DMS114 treated with DMSO at 0.1 percent for 48 hours (cell line): Measurements from ENCODE around the gene YIF1A.
"Not testable (repeated sequence)": the region's sequence is repeated elsewhere in the genome, so short reads cannot be mapped to it uniquely, and the experiment has no call there.

Experiments
- DNase-seq: peaks from one replicate; lab custom pipeline; 2025; ENCODE audit not compliant: unreplicated experiment; lab: John Stamatoyannopoulos, UW

Gene YIF1A

DNA sequence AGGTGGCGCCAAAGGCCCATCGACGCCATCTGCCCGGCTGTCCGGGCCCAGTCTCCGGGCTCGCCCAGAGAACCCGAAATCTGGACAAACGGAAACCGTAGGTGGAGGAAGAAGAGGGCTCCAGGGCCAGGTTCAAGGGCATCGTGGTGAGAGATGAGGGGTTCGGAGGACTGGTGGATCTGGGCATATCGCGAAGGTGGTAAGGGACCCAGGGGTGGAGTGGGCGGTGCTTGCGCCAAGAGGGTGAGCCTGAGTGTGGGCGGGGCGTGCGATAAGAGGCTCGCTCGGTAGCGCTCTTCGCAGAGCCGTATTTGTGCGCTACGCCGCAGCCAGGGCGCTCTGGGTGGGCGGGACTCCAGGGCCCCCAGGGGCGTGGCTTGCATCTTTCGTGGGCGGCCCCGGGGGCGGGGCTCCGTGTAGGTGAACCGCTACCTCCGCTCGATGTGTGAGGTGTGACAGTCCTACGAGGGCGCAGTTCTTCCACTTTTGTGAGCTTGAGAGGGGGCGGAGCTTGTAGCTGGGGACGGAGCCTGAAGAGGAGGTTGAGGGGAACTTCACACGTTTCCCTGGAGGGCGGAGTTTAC, 23.1 kb upstream of the YIF1A start:
- peak; percentile 91 for DNase-seq

DNA sequence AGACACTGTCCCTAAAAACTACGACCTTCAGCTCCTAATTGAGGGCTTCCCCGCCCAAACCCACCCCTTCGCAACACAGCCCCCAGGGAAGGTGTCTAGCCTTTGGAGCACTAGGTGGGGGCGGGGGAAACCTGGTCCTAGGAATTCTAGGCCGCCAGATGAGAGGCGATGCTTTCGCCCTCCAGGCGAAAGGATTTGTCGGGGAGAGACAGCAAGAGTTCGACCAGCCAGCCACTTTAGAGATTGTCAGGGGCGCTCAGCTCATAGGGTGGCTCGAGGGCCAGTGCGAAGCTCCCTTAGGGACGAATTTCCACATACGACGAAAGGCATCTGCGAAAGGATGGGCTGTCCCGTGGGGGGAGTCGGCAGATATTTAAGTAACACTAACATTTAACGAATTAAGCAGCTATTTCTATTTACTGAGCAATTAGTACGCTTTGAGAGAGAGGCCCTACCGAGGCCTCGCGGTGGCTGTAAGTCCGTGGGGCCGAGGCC, 22.6 kb upstream of the YIF1A start:
- DNase-seq: peak; percentile 87

DNA sequence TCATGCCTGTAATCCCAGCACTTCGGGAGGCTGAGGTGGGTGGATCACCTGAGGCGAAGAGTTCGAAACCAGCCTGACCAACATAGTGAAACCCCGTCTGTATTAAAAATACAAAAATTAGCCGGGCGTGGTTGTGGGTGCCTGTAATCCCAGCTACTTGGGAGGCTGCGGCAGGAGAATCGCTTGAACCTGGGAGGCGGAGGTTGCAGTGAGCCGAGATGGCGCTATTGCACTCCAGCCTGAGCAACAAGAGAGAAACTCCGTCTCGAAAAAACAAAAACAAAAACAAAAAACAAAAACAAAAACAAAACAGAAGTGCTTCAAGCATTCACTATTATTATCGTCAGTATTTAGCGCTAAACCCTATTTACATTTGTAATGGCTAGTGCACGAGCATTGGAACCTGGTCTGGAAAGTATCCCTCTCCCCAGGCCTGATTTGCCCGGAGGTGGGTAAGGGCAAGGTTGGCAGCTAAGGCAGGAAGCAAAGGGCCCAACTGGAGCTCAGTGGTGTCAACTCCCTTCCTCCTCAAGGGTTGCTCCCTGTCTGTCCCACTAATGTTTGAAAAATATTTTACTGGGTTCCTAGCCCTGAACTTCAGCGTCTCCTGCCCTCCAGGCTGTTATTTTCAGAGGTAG, 22.0 kb upstream of the YIF1A start:
- DNase-seq: not testable (repeated sequence)

- DNase-seq: no peak
Observed at GRCh38 chr11:66310324-66310723, 21.4 kb upstream of the YIF1A start.

DNA sequence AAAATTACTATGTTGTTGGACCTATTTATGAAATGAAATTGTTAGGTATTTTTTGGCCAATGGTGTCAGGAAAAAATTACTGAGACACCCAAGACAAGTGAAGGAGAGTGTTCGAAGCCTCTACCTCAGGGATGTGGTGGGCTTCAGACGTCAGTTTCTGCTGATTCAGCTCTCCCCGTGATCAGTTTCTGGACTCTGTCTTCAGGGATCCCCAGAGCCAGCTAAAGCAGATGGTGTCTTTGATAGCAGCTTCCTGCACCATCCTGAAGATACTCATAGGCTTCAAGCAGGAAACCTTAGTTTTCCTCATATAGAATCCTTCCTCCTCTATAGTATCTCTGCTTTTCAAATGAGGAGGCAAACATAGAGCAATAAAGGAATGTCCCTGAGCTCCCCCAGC, 20.5 kb upstream of the YIF1A start:
- no peak for DNase-seq

DNA sequence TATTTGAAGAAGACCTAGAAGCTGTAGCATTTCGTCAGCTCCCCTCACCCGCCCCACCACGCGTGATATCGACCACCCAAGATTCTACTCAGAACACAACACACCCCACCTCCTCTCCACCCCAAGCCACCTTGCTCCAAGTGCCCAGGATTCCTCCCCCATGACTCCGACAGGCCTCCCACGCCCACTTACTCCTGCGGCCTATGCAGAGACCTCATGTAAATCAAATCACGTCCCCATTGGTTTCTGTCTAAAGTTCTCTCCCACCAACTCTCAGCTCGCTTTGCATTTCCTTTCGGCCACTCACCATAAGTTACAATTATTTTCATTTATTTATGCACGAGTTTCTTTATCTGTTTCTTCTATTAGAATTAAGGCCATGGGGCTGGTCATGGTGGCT, 13.7 kb upstream of the YIF1A start:
- no peak for DNase-seq

DNA sequence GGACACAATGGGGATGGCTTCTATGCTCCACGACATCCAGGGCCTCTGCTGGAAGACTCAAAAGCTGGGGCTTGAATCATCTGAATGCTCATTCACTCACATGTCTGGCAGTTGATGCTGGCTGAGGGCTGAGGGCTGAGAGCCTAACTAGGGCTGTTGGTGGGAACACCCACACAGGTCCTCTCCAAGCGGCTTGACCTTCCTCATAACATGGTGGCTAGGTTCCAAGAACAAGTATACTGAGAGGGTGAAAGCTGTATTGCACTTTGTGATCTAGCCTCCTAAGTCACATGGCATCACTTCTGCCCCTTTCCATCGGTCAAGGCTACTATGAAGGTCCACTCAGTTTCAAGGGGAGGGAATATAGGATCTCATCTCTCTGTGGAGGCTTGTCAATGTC, 10.2 kb upstream of the YIF1A start:
- no peak for DNase-seq

GRCh38 chr11:66297610-66298009, 8.7 kb upstream of the YIF1A start:
- no peak for DNase-seq

- no peak for DNase-seq
Observed at GRCh38 chr11:66294626-66295620, 6.0 kb upstream of the YIF1A start.

GRCh38 chr11:66293777-66294625, 5.1 kb upstream of the YIF1A start:
- DNase-seq: no peak

- DNase-seq: no peak
Observed at GRCh38 chr11:66293352-66293751, 4.4 kb upstream of the YIF1A start.

DNA sequence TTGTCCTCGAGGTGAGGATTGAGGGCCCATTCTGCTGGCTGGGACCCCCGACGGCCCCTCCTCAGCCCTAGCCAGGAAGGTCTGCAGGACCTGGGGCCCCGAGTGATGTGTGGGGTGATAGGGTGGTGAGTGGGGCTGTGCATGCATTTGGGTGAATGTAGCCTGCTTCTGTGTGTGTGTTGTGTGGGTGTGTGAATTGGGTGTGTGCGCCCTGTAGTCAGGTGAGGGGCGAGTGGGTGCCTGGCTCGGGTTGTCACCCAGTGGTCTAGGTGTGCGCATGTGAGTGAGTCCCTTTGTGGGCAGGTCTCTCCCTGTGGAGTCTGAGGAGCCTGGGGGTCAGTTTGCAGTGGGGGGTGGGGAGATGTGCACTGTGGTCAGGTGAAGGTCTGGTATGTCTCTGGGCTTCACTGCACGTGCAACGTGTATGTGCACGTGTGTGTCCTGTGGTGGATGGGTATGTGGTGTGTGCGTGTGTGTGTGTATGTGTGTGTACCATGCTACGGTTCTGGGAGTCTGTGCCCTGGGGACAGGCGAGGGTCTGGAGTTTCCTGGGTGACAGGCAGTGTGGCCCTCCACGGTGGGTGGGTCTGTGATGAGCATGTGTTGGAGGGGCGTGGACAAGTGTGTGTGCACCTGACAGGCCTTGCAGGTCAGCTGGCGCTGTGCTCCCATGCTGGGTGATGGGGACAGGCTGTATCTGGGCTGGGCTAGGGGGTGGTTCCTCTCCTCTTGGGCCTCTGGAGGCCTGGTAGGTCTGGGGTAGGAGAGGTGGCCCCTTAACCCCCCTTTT, 3.8 kb upstream of the YIF1A start:
- DNase-seq: no peak

- no peak for DNase-seq
Observed at GRCh38 chr11:66291706-66292542, 3.0 kb upstream of the YIF1A start, which contains the start of gene TMEM151A. TMEM151A (plus strand) TSS chr11:66291894; CDS start chr11:66292014, 120 bp downstream.

GRCh38 chr11:66291303-66291705, 2.4 kb upstream of the YIF1A start:
- DNase-seq: no peak

GRCh38 chr11:66290330-66290621, 1.3 kb upstream of the YIF1A start:
- DNase-seq: no peak

DNA sequence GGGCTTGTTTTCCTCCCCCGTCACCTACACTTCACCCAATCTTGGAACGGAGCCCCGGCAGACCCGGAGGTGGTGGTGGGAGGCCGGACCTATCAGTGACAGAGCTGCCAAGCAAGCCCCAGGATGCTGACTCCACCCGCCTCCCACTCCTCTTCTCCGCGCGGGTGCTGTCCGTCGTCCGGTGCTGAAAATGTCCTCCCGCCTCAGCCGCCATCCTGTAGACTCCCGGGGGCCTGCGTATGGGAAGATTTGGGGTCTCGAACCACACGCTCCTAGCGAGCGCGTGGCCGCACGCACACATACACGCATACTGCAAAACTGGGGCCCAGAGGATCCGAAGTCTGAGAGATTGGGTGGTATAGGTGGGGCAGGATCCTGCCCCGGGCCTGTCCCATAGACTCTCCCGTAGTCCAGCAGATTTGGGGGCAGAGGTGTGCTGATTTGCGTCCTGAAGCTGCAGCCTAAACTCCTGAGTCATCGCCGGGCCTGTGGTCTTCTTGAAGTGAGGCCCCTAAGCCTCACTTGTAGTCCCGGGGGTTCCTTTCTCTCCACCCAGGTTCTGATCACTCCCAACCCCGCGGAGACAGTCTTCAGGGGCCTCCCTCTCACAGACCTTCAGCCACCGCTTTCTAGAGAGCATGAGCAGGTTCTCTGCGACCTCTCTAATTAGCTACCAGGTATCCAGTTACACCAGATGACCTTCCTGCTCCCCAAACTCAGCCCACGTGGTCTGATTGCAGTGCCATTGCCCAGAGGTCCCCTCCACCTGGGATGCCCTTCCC, 796 bp upstream of the YIF1A start:
- DNase-seq: no peak

DNA sequence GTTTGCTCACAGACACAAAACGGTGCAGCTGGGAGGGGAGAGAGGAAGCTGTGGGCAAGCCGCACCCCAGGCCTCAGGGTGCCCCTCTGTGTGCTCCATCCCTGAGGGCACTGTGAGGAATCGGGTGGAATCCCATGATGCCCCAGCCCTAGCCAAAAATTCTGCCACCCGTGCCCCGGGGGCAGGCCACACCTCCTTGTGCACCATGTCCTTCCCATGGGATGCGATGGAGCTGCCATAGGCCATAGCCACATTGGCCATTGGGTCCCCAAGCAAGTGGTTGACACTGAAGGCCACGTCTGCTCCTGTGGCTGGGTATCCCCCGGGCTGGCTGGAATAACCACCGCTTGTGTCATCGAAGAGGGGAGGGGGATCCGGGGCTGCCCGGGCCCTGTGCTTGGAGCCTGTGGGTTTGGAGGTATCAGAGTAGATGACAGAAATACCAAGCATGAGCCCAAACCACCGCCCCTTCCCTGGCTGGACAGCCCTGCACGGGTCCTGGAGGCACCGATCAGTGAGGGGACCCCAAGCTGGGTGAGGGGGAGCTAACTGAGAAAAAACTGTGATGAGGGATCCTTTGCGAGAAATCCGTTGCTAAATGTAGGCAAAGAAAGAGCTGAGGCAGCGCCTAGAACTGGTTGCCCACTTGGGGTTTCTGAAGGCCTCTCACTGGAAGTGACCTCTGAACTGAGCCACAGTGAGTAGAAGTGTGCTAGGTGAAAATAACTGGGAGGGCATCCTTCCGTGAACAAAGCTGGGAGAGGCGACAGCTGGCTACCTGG, 863 bp downstream of the YIF1A start:
- no peak for DNase-seq
